Amniotic stem cell (primary cell): ENCODE measurements around the gene ITPA.
"Not testable (repeated sequence)": the region's sequence is repeated elsewhere in the genome, so short reads cannot be mapped to it uniquely, and the experiment has no call there.

Experiments used
- DNase-seq: peaks from one replicate; lab custom pipeline; 2025; lab: John Stamatoyannopoulos, UW

Gene ITPA

DNA sequence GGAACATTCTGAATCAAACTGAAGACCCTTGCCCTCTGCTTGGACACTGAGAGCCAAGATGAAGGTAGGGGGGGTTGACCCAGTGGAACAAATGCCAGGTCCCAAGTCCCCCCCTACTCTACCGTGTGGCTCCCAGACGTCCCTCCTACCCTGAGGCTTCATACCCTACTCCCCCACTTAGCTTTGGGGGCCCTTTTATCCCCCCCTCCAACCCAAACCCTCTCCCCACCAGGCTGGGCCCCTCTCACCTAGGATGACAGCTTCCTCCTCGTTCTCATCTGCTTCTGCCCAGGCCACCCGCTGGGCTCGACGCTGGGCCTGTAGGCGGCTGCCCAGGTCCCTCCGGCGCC is 6.4 kb upstream of the ITPA start:
- DNase-seq = no peak

DNA sequence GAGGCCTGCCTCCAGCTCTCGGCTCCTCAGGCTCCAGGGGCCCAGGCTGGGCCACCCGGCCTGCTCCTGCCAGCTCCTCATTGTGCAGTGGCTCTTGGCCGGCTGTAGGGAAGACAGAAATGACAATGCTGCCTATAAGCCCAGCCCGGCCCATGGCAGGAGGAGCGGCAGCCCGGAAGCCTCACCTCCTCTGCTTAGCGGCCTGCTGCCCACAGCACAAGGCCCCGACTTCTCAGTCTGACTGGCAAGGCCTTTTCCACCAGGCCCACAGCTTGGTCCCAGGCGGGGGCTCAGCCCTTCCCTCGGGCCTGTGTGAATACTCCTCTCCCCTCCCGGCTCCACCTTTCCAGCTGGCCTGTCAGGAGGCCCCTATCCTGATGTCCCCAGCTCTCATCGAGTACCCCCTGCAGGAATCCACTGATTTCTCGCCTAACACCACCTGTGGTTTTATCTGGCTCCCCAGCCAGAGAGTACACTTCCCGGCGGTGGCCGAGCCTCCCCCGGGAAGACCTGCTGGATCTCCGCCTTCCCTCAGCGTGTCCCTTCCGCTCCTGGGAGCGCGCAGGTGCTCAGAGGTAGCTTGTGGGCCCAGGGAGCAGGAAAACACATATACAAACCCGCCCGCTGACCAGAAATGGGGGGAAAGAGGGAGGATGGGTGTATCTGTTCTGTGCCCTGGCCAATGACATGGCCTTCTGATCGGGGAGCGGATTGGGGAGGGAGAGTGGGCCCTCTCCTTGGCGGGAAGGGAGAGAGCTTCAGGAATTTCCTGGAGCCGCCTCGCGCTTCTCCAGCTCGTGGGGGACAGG is 5.8 kb upstream of the ITPA start:
- no peak for DNase-seq

GRCh38 chr20:3204124-3204794 is 5.0 kb upstream of the ITPA start, which contains the start of gene DDRGK1:
Gene DDRGK1, minus strand, starts transcription at chr20:3204682. Its CDS starts 55 bp downstream, at chr20:3204627.
- DNase-seq = peak; percentile 52

- DNase-seq = no peak
Observed at GRCh38 chr20:3208786-3209256, 477 bp upstream of the ITPA start.

DNA sequence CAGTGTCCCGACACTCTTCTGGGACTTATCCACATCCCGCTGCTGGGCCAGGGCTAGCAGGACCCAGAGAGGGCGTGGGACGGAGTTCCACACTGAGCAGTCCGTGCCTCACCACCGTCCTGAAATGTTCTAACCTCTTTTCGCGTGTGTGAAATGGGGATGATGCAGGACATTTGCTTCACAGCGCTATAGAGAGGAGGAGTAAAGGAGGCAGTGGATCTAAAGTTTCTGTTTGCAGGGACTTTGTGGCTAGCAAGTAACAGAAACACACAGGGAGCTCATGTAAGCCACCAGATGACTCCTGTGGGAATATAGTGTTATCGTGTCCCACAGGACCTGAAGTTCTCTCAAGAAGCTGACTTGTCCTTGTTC is 634 bp downstream of the ITPA start:
- no peak for DNase-seq

DNA sequence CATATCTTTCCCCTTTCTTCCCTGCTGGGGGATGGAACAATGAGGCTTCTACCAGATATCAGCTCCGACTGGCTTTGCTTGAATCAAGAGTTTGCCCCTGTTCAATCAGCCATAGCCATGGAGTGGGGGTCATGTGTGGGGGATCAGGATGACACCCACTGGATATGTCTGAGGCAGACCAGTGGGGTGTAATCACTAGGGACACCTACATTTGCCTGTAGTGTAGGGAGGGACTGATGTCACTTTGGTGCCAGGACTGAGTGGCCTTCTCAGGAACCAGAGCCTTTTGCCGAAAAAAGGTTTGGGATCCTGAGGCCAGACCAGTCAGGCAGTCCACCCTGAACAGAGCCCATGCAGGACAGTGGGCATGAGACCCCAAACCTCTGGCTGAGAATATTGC is 1.0 kb downstream of the ITPA start:
- DNase-seq = no peak

- DNase-seq = no peak
Observed at GRCh38 chr20:3213226-3213625, 3.9 kb downstream of the ITPA start.

DNA sequence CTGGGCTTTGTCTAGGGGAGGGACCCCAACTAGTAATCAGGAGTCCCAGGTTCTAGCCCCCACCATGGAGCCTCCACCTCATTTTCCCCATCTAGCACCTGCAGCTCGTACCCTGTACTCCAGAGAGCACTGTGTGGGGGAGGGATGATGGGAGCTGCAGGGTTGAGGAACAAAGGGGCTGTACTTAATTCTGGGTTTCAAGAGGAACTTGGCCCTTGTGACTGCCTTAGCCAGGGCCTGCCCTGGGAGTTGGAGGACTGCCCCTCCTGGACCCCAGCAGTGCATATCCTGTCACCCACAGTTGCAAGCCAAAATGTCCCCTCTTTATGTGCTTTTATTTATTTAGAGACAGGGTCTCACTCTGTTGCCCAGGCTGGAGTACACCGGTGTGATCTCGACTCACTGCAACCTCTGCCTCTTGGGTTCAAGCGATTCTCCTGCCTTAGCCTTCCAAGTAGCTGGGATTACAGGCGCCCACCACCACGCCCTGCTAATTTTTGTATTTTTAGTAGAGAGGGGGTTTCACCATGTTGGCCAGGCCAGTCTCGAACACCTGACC is 6.1 kb downstream of the ITPA start:
- not testable (repeated sequence) for DNase-seq

DNA sequence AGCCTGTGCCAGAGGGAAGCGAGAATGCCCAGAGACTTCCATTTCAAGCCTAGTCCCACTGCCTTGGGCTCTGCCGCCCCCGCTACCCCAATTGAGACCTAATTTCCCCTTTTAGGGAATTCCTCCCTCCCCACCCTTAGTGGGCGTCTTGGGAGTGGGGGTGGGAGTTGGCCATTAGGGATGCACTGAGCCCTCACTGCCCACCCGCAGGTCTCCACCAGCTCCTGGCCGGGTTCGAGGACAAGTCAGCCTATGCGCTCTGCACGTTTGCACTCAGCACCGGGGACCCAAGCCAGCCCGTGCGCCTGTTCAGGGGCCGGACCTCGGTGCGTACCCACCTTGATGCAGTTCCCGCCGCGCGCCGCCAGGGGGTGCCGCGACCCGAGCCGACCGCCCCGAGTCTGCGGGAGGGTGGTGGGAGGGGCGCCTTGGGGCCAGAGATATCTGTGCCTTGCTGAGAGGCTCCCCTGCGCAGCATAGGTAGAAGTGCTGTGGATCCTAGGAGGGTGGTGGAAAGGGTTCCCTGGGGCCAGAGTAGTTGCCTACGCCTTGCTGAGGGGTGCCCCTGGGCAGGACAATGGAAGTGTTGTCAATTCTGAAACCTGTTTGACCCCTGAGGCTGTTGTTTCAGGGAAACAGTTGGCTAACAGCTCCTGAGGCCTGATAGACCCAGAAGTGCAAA is 9.2 kb downstream of the ITPA start:
- no peak for DNase-seq

GRCh38 chr20:3221398-3222226 is 12.3 kb downstream of the ITPA start:
- DNase-seq = no peak

DNA sequence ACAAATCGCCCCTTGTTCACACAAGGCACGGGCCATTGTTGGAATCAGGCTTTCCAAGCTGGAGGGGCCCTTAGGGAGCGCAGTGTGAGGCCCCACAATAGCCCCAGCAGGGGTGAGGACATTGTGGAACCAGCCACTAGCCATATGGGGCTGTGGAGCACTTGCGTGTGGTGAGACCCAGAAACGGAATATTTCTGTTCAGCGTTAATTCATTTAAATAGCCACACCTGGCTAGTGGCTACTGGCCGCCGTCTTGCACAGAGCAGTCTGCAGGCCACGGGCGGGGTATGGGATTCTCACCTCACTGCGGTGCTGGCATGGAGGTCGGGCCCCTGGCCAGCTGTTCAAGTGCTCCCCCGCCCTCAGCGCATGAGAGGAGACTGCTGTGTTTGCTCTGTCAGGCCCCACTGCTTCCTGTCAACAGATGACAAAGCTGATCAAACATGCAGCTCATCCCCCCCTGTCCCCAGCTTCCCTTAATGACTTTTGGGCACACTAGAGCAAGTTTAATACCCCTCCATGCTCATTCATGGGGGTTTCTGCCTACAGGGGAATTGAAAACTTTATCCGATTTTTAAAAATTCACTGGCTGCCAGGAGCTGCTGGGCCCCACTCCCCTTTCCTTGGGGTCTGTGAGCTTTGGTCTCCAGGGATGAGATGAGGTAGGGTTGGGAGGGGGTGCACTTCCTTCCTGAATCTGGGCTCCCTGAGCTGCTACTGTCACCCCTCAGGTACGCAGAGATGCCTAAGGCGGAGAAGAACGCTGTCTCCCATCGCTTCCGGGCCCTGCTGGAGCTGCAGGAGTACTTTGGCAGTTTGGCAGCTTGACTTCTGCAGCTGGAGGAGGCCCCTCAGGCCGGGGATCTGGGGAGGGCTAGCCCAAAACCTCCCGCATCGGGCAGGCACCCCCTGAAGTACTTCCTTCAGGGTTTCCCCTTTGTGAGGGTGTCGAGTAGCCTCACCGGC is 13.6 kb downstream of the ITPA start:
- no peak for DNase-seq

DNA sequence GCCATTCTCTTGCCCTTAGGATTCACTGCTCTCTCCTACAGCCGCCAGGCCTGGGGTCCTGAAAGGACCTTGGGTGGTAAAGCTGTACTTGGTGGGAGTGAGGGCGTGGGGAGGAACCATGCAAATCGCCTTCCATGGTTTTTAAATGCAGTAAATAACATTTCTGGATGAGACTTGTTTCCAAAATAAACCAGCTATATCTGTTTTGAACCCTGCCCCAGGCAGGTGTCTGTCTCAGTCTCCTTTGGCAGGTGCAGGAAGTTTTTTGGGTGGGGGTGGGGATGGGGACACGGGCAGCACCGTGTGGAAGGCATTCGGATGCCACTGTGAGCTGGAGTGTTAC is 14.3 kb downstream of the ITPA start:
- no peak for DNase-seq

GRCh38 chr20:3223994-3224680 is 14.8 kb downstream of the ITPA start:
- DNase-seq = no peak

- no peak for DNase-seq
Observed at GRCh38 chr20:3224681-3225421, 15.6 kb downstream of the ITPA start.

DNA sequence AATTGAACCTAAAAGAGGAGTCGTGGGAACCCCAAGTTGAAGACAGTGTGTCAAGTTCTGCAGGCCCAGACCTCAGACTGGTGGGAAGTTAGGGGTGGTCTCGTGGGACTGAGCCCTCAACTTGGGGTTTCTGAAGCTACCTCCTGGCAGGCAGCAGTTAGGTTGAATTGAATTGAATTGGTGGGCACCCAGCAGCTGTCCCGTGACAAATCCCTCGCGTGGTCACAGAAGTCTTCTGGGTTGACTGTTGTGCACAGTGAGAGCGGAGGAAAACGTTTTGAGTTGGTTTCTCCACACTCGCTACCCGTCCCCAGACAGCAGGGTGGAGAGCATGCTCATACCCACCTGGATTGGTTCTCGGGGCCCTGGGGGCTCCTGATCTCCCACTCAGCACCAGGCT is 16.8 kb downstream of the ITPA start:
- no peak for DNase-seq

GRCh38 chr20:3226864-3227263 is 17.6 kb downstream of the ITPA start:
- no peak for DNase-seq

DNA sequence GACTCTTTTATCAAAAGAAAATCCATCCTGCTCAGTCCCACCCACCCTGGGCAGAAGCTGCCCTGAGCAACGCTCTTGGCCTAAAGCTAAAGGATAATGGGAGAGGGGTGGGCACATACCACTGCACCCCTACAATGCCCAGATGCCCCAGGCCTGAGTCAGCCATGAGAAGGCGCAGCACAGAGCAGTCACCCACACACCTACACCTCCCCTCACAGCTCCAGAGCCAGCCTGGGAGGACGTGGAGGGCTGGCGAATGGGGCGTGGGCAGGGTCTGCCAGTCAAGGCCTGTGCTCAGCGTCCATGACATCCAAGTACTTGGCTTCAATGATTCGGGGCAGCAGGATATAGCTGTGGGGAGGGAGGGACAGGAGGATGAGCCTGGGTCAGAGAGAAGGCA is 18.2 kb downstream of the ITPA start:
- no peak for DNase-seq

DNA sequence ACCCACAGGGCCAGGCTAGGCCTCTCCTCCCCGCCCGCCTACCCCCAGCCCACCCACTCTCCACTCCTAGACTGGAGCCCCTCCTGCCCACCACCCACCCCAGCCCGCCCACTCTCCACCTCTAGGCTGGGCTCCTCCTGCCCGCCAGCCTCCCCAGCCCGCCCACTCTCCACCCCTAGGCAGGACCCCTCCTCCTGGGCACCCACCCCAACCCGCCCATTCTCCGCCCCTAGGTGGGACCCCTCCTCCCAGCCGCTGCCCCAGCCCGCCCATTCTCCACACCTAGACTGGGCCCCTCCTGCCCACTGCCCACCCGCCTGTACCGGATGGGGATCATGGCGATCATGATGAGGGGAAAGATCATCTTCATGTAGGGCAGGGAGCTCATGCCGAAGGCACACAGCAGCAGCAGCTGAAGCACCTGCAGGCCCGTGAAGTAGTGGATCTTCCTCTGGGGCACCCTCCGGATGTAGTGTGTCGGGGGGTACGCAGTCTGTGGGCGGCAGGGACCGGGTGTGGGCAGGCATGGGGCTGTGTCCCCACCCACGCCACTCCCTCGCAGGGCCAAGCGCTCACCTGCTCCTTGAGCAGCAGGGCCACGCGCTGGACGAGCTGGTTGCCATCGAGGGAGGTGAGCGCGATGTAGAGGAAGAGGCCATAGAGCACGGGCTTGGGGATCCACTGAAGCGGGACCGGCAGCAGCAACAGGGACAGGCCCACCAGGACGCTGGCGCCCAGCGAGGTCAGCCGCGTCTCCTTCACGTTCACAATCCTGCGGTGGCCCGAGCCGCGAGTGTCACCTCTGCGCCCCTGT is 18.8 kb downstream of the ITPA start:
- DNase-seq = no peak

GRCh38 chr20:3228750-3229032 is 19.4 kb downstream of the ITPA start:
- no peak for DNase-seq
